H9 (cell line): ENCODE results near the gene TACR1. TPM values are rescaled to one million over a fixed set of nuclear protein-coding genes. Genes with fewer than 3 reads are reported as not detected.

Source experiments
- DNase-seq: peaks from one replicate; pipeline ENCODE4 v3.0.0-alpha.2; 2017
- H2AFZ ChIP-seq: one replicate; pipeline ENCODE4 v1.6.1; 2013; ENCODE audit warnings: mild to moderate bottlenecking, low read length, control low read depth, moderate library complexity
- H2AK5ac ChIP-seq: 2 replicates; pipeline ENCODE4 v1.6.1; 2013; ENCODE audit warnings: low read length, control low read depth, mixed read lengths; ENCODE audit not compliant: insufficient read length
- H2BK120ac ChIP-seq: one replicate; pipeline ENCODE4 v1.6.1; 2013; ENCODE audit warnings: low read depth, mild to moderate bottlenecking, low read length, control low read depth, inconsistent platforms; ENCODE audit not compliant: poor library complexity, severe bottlenecking
- H2BK12ac ChIP-seq: 2 replicates; pipeline ENCODE4 v1.6.1; 2013; ENCODE audit warnings: low read length, control low read depth, mixed read lengths, low read depth; ENCODE audit not compliant: insufficient read length
- H2BK15ac ChIP-seq: 2 replicates; pipeline ENCODE4 v1.6.1; 2013; ENCODE audit warnings: low read depth, low read length, control low read depth
- H2BK20ac ChIP-seq: one replicate; pipeline ENCODE4 v1.6.1; 2013; ENCODE audit warnings: low read depth, mild to moderate bottlenecking, low read length, control low read depth, inconsistent platforms; ENCODE audit not compliant: poor library complexity, severe bottlenecking
- H2BK5ac ChIP-seq: 2 replicates; pipeline ENCODE4 v1.6.1; 2013; ENCODE audit warnings: low read length, control low read depth, mixed read lengths; ENCODE audit not compliant: insufficient read length
- H3K14ac ChIP-seq: 2 replicates; pipeline ENCODE4 v1.6.1; 2013; ENCODE audit warnings: low read length, control low read depth; ENCODE audit not compliant: insufficient read depth
- H3K18ac ChIP-seq: 2 replicates; pipeline ENCODE4 v1.6.1; 2013; ENCODE audit warnings: low read depth, mild to moderate bottlenecking, mixed read lengths, low read length, control low read depth; ENCODE audit not compliant: insufficient read length
- H3K23ac ChIP-seq: 2 replicates; pipeline ENCODE4 v1.6.1; 2013; ENCODE audit warnings: low read length, control low read depth, mixed read lengths, low read depth; ENCODE audit not compliant: insufficient read length
- H3K23me2 ChIP-seq: 2 replicates; pipeline ENCODE4 v1.6.1; 2013; ENCODE audit warnings: low read depth, mild to moderate bottlenecking, mixed read lengths, low read length, control low read depth; ENCODE audit not compliant: insufficient read length, poor library complexity, severe bottlenecking
- H3K27ac ChIP-seq: 2 replicates; pipeline ENCODE4 v1.5.1; 2013; ENCODE audit warnings: low read length, control low read depth, mixed read lengths, low read depth; ENCODE audit not compliant: insufficient read length
- H3K27me3 ChIP-seq: 2 replicates; pipeline ENCODE4 v1.6.1; 2013; ENCODE audit warnings: low read length, control low read depth, inconsistent platforms; ENCODE audit not compliant: insufficient read depth
- H3K4ac ChIP-seq: 2 replicates; pipeline ENCODE4 v1.6.1; 2013; ENCODE audit warnings: low read depth, mild to moderate bottlenecking, control low read depth, inconsistent platforms, low read length, moderate library complexity
- H3K4me1 ChIP-seq: 2 replicates; pipeline ENCODE4 v1.6.1; 2013; ENCODE audit warnings: low read length, control low read depth, inconsistent platforms; ENCODE audit not compliant: insufficient read depth
- H3K4me2 ChIP-seq: 2 replicates; pipeline ENCODE4 v1.6.1; 2013; ENCODE audit warnings: low read length, control low read depth, mixed read lengths; ENCODE audit not compliant: insufficient read length, insufficient read depth
- H3K56ac ChIP-seq: 2 replicates; pipeline ENCODE4 v1.6.1; 2013; ENCODE audit warnings: low read depth, mild to moderate bottlenecking, mixed read lengths, low read length, control low read depth; ENCODE audit not compliant: insufficient read length
- H3K79me1 ChIP-seq: 2 replicates; pipeline ENCODE4 v1.6.1; 2013; ENCODE audit warnings: low read depth, mild to moderate bottlenecking, moderate library complexity, low read length, control low read depth, inconsistent platforms; ENCODE audit not compliant: insufficient read depth, poor library complexity, severe bottlenecking
- H3K79me2 ChIP-seq: 2 replicates; pipeline ENCODE4 v1.6.1; 2013; ENCODE audit warnings: low read length, control low read depth, inconsistent platforms; ENCODE audit not compliant: insufficient read depth
- H3K9ac ChIP-seq: 2 replicates; pipeline ENCODE4 v1.6.1; 2013; ENCODE audit warnings: low read length, control low read depth, mixed read lengths; ENCODE audit not compliant: insufficient read length; ENCODE audit errors: extremely low read depth
- H3K9me3 ChIP-seq: one replicate; pipeline ENCODE4 v1.6.1; 2013; ENCODE audit warnings: low read depth, low read length, inconsistent platforms; ENCODE audit not compliant: control insufficient read depth
- H3T11ph ChIP-seq: one replicate; pipeline ENCODE4 v1.6.1; 2013; ENCODE audit warnings: mild to moderate bottlenecking, low read length, control low read depth, inconsistent platforms
- H4K20me1 ChIP-seq: one replicate; pipeline ENCODE4 v1.6.1; 2013; ENCODE audit not compliant: control insufficient read depth, insufficient read length, insufficient read depth
- H4K5ac ChIP-seq: 2 replicates; pipeline ENCODE4 v1.6.1; 2013; ENCODE audit warnings: low read depth, mild to moderate bottlenecking, mixed read lengths, low read length, control low read depth; ENCODE audit not compliant: insufficient read length
- H4K8ac ChIP-seq: replicated peaks from 2 replicates; pipeline ENCODE4 v1.6.1; 2013; ENCODE audit warnings: low read length, control low read depth, mixed read lengths, low read depth; ENCODE audit not compliant: insufficient read length
- H4K91ac ChIP-seq: 2 replicates; pipeline ENCODE4 v1.6.1; 2013; ENCODE audit warnings: low read depth, mild to moderate bottlenecking, moderate library complexity, mixed read lengths, low read length, control low read depth; ENCODE audit not compliant: insufficient read length
- H3K27ac Mint-ChIP-seq, 3 experiments: 2 replicates in 2 of 3; 3 replicates in 1 of 3; pipeline ENCODE4 v1.8.0; 2020 to 2021; ENCODE audit warnings: mixed read lengths in 3 of 3, mild to moderate bottlenecking in 1 of 3, moderate library complexity in 1 of 3
- H3K27me3 Mint-ChIP-seq: 2 replicates; pipeline ENCODE4 v1.8.0; 2021; ENCODE audit warnings: low read depth, mild to moderate bottlenecking, moderate library complexity, mixed read lengths
- H3K36me3 Mint-ChIP-seq, 3 experiments: 2 replicates in 2 of 3; 3 replicates in 1 of 3; pipeline ENCODE4 v1.8.0; 2020 to 2021; ENCODE audit warnings: low read depth in 3 of 3, mixed read lengths in 3 of 3; ENCODE audit not compliant: insufficient read depth in 1 of 3
- H3K4me1 Mint-ChIP-seq, 2 experiments: 2 replicates each; pipeline ENCODE4 v1.8.0; 2020; ENCODE audit warnings: mixed read lengths in 2 of 2
- H3K4me3 Mint-ChIP-seq, 2 experiments: 2 replicates in 1 of 2; 3 replicates in 1 of 2; pipeline ENCODE4 v1.8.0; 2020 to 2021; ENCODE audit warnings: mild to moderate bottlenecking in 2 of 2, mixed read lengths in 2 of 2, moderate library complexity in 1 of 2
- H3K9me3 Mint-ChIP-seq, 2 experiments: 2 replicates in 1 of 2; 3 replicates in 1 of 2; pipeline ENCODE4 v1.8.0; 2020; ENCODE audit warnings: mild to moderate bottlenecking in 2 of 2, mixed read lengths in 2 of 2, moderate library complexity in 1 of 2
- CTCF ChIP-seq: fragments of 200-600 bp; sonication (generic); conservative IDR thresholded peaks from 3 replicates; pipeline ENCODE4 v1.8.0; 2021; ENCODE audit warnings: antibody characterized with exemption, mild to moderate bottlenecking
- WGBS: extraction: QIAGEN DNeasy Blood & Tissue Kit; methylation state at CpG from one replicate; pipeline ENCODE4 v1.1.7; 2013; ENCODE audit warnings: missing lambda C conversion rate, low lambda C conversion rate, mixed read lengths; ENCODE audit not compliant: insufficient read length; ENCODE audit errors: extremely low coverage; 5-methylcytosine and 5-hydroxymethylcytosine counted together
- total RNA-seq: library from RNA; stranded (reverse); gene quantifications from 2 replicates; pipeline ENCODE4 v1.2.1, GENCODE V29; 2021

The TACR1 gene
- total RNA-seq, 1 experiment from 2014 or later = 1.4 TPM

DNA sequence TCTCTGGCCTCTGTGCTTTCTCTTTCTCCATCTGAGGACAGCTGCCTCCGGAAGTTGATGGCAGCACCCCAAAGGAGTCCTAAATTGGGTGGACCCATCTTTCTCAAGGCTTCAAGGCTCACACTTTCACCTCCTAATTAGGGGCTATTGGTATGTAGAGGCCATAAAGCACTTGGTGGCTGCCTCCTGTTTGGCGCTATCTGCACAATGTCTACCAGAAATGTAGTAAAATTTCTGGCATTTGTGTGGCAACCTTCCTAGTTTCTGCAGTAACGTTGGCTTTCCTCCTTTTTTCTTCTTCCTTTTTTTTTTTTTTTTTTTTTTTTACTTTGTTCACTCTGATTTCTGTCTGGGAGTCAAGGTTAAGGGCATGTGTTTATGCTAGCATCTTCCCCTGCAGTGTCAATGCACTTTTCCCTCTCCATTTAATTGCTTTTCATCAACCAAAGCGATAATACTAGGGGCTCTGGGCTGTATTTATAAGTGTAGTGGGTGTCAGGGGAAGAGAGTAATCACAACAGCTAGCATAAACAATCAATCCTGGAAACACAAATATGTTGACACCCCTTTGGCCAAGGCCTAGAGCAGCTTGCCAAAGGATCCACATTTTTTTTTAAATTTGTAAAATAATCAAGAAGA lies 86.0 kb downstream of the TACR1 start:
- Histone ChIP-seq H4K20me1 (no peaks in the 10 kb centered on the region), H2BK12ac (no peak overlapping the region), H2BK20ac (no peak overlapping the region), H3K14ac (0 out of 2 replicates have a peak overlapping the region, but pooled peaks have one; percentile 65), H3K18ac (peak overlapping the region; percentile 24), H2BK5ac (no peak overlapping the region), H3K4me1 (peaks cover 9% of the 10 kb centered on the region), H3K23ac (no peak overlapping the region), H3K27me3 (no peaks in the 10 kb centered on the region), H3K23me2 (no peaks in the 10 kb centered on the region), H2BK120ac (no peak overlapping the region), H3K9ac (no peak overlapping the region), H2BK15ac (no peak overlapping the region), H3K4me2 (no peak overlapping the region), H4K91ac (no peak overlapping the region), H4K5ac (no peak overlapping the region), H2AK5ac (no peak overlapping the region), H3K79me2 (no peaks in the 10 kb centered on the region), H3K9me3 (no peaks in the 10 kb centered on the region), H3T11ph (no peak overlapping the region), H4K8ac (no peak overlapping the region), H3K79me1 (no peaks in the 10 kb centered on the region), H3K56ac (no peak overlapping the region), H3K27ac (no peak overlapping the region), H3K4ac (no peak overlapping the region), H2AFZ (no peak overlapping the region)
- Mint-ChIP-seq H3K9me3 (no peaks in the 10 kb centered on the region), H3K36me3 (no peaks in the 10 kb centered on the region), H3K4me3 (no peak overlapping the region; a peak in 1 of 5 replicates), H3K27ac (0 out of 7 replicates have a peak overlapping the region, but pooled peaks of 1 of the 3 experiments have one; percentile 26), H3K27me3 (peaks cover 2% of the 10 kb centered on the region; the same call in 1 of the 2 replicates), H3K4me1 (peaks cover 9 to 22% of the 10 kb centered on the region in 2 experiments)
- no peak for DNase-seq
- no CpG with 5 or more reads among the region's 4 CpGs for WGBS
- no peak for TF ChIP-seq CTCF
